Measurements from ENCODE around the gene CDKN2D.
"Not testable (repeated sequence)": the region's sequence is repeated elsewhere in the genome, so short reads cannot be mapped to it uniquely, and the experiment has no call there.

Gene CDKN2D

DNA sequence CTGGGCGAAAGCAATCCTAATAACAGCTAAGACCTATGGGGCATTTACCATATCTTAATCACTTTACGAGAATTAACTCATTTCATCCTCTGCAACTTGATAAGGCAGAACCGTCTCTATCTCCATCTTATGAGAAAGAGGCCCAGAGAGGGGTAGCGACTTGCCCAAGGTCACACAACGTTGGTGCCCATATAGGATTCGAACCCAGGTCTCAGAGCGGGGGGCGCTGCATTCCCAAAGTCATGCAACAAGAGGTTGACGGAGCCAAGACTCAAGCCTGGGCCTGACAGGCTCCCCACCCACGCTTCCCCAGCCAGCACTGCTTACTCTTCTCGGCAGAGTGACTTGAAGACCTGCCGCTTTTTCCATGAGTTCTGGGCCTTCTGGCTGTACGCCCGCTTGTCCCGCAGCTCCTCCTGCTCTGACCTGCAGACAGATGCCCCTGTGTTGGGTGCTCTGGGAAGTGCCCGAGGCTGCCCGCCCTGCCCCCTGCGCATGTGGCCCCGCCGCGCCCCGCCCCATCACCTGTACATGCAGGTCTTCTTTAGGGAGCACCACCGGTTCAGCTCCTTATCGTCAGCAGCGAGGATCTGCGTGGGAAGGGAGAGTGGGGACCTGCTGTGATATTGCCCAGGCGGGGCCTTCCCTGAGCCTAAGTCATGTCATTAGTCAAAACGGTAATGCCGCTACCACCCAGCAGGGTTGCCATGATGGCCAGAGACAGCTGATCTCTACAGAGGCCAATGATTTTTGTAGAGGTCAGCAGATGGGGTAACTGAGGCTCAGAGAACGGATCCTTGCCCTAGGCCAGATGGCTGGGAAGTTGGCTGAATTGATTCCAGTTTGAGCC, 13.8 kb downstream of the CDKN2D start:
- intact Hi-C loops (cut with DNase I): no loop called here
- DNase-seq: no peak

DNA sequence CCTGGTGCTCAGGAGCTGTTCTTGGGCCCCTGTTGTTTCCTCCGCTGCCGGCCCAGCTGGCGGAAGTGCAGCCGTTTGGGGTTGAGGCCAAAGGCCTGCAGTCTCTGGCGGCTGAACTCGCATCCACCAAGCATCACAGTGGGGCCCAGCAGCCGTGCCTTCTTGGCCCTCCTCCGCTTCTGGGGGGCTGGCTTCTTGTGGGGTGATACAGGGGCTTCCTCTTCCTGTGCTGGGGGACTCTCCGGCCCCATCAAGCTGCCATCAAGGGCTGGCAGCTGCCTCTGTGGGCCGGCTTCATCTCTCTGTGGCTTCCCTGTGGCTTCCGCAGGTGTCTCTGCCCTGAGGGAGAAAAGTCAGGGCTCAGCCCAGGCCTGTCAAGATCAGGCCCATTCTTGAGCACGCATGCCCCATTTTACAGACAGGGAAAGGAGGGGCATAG, 14.8 kb downstream of the CDKN2D start:
- intact Hi-C loops (cut with DNase I): no loop called here
- DNase-seq: no peak

DNA sequence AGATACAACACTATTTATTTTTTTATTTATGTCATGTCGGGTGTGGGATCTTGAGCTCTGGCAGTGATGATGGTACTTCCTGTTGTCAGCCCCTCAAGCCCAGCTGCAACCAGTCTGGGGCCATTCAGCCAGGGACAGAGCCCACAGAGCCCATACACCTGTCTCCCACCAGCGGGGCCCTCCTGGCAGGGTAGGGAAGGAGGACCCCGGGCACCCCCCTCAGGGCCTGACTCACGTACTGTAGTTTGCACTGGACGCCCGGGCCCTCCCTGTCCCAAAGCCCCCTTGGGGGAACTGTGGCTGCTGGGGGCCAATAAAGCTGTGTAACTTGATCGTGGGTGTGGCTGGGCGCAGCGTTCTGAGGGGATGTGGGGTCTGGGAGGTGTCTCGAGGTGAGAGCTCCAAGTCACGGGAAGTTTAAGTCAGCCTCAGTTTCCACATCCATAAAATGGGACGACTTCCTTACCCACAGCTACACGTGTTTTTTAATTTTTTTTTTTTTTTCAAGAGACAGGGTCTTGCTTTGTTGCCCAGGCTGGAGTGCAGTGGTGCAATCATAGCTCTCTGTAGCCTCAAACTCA, 15.6 kb downstream of the CDKN2D start:
- DNase-seq: no peak
- intact Hi-C loops (cut with DNase I): no loop called here

DNA sequence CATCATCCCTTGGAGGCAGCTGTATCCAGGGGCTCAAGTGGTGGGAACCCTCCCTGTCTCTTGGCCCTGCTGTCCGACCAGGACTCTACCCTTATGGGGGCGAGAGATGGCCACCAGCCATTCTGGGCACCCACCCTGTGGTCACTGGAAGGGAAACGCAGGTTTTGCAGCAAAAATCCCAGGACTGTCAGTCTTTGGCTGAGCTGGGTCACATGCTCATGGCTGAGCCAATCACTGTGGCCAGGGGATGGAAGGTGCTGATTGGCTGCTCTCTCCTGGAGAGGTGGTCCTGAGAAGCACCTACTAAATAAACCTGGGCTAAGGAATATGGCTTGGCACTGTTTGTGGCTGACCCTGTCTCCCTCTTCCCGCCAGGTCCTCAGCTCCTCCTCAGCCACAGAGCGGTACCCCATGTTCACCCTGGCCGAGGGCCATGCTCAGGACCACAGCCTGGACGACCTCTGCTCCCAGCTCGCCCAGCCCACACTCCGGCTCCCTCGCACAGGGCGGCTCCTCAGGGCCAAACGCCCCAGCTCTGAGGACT, 16.2 kb downstream of the CDKN2D start:
- DNase-seq: peak in 2 of 10 donors; percentile 32 to 80

DNA sequence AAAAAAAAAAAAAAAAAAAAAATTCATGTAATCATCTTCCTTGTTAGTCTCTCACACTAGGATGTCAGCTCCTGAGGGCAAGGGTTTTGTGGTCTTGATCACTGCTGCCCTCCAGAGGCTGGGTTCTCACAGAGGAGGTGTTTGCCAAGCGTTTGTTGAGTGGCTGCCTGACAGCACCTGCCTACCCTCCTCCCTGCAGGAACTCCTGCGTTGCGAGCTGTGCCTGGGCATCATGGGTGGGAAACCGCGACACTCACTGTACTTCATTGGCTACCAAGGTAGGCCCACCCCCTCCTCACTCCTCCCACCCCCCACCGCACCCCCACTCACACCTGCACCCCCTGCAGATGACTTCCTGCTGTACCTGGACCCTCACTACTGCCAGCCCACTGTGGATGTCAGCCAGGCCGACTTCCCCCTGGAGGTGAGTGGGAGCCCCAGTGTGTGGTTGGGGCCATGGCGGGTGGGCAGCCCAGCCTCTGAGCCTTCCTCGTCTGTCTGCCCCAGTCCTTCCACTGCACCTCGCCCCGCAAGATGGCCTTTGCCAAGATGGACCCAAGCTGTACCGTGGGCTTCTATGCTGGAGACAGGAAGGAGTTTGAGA, 17.0 kb downstream of the CDKN2D start:
- DNase-seq: peak in 1 of 10 donors; percentile 47
- intact Hi-C loops (cut with DNase I): no loop called here

More for the DNA sequence above, 16.2 kb downstream of the CDKN2D start:
- intact Hi-C loops (cut with DNase I): no loop called here

DNA sequence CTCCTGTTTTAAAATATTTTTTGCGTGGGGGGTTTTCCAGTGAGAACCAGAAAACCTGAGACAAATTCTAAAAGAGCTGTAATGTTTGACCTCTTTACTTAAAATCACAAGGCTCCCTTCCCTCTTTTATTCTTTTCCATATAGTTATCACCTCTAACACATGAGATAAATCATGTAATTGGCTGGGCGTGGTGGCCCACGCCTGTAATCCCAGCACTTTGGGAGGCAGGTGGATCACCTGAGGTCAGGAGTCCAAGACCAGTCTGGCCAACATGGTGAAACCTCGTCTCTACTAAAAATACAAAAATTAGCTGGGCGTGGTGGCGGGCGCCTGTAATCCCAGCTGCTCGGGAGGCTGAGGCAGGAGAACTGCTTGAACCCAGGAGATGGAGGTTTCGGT, 17.8 kb downstream of the CDKN2D start:
- intact Hi-C loops (cut with DNase I); DNase-seq: not testable (repeated sequence)

DNA sequence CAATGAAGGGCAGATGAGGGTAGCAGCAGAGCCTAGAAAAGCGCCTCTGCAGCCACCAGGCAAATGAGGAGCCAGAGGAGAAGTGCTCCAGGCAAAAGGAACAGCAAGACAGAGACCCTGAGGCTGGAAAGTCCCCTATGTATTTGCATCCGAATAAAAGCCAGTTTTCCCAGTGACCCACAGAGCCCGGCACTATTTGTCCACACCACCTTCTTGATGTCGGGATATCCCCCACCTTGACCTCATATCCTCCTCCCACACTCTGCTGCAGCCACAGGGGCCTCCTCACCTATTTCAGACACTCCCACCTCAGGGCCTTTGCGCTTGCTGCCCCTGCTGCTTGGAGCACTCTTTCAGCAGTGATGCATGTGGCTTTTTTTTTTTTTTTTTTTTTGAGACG, 18.4 kb downstream of the CDKN2D start:
- DNase-seq: no peak
- intact Hi-C loops (cut with DNase I): no loop called here

DNA sequence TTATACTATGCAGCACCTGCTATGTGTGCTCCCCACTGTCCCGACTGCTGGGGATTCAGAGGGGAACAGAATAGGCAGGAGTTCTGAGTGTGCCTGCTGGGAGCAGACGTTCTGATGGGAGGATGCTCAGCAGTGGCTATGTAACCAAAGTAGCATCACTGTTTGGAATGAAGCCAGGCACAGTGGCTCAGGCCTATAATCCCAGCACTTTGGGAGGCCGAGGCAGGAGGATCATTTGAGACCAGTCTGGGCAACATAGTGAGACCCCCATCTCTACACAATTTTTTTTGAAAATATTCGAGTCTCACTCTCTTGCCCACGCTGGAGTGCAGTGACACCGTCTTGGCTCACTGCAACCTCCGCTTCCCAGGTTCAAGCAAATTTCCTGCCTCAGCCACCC, 19.0 kb downstream of the CDKN2D start:
- DNase-seq: no peak
- intact Hi-C loops (cut with DNase I): no loop called here

DNA sequence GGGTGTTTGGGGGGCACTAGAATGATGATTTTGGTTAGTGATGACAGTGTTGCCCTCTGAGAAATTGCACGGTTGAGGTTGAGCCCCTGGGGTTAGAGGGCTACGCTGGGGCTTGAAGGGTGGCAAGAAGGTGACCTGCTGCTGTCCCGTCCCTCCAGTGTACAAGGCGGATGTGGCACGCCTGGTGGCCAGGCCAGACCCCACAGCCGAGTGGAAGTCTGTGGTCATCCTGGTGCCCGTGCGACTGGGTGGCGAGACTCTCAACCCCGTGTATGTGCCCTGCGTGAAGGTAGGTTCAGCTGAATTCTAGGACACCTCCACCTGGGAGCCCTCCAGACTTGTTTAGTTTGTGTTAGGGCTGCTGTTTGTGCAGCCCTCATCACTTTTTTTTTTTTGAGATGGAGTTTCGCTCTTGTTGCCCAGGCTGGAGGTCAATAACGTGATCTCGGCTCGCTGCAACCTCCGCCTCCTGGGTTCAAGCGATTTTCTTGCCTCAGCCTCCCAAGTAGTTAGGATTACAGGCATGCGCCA, 20.0 kb downstream of the CDKN2D start:
- DNase-seq: peak in 1 of 10 donors; percentile 33
- intact Hi-C loops (cut with DNase I): no loop called here

DNA sequence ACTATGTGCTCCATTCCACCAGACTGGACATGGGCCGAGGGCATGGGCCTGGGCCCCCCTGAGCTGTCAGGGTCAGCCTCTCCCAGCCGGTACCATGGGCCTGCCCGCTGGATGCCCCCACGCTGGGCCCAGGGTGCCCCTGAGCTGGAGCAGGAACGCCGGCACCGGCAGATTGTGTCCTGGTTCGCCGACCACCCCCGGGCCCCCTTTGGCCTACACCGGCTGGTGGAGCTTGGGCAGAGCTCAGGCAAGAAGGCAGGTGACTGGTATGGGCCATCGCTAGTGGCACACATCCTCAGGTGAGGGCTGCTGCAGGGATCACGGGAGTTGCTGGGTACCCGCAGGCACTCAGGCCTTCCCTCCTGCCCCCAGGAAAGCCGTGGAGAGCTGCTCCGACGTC, 22.0 kb downstream of the CDKN2D start:
- intact Hi-C loops (cut with DNase I): no loop called here

DNA sequence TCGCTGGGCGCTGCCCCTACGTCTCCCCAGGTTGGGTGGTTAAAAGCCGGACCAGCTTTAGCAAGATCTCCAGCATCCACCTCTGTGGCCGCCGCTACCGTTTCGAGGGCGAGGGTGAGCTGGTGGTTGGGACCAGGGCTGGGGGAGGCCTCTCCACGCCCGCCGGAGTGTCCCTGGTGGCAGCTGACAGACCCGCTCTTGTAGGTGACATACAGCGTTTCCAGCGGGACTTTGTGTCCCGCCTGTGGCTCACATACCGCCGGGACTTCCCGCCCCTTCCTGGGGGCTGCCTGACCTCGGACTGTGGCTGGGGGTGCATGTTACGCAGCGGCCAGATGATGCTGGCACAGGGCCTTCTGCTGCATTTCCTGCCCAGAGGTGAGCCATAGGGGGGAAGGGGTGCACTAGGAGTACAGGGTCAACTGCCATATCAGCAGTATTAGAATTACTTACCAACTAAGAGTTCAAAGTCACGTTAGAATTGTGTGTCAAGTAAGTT, 24.0 kb downstream of the CDKN2D start:
- intact Hi-C loops (cut with DNase I): no loop called here

More for the DNA sequence above, 22.0 kb downstream of the CDKN2D start:
- DNase-seq: no peak

DNA sequence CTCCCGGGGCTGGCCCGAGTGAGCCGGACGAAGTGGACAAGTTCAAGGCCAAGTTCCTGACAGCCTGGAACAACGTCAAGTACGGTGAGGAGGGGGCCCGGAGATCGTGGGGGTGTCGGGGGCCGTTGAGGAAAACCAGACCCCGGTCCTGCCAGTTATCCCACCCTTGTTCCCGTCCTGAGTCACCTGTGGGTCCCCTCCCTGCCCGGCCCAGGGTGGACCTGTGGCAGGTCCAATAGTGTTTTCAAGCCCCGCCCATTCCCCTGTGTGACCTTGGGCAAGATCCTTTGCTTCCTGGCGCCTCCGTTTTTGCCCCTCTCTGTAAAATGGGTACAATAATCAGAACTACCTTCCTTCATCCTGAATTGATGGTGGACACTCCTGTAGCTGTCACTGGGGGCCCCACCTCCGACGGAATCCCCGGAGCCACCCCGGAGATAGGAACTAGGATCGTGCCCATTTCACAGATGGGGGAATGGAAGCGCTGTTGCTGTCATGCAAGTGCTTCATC, 24.5 kb downstream of the CDKN2D start:
- DNase-seq: no peak
- intact Hi-C loops (cut with DNase I): no loop called here

More for the DNA sequence above, 24.0 kb downstream of the CDKN2D start:
- no peak for DNase-seq

DNA sequence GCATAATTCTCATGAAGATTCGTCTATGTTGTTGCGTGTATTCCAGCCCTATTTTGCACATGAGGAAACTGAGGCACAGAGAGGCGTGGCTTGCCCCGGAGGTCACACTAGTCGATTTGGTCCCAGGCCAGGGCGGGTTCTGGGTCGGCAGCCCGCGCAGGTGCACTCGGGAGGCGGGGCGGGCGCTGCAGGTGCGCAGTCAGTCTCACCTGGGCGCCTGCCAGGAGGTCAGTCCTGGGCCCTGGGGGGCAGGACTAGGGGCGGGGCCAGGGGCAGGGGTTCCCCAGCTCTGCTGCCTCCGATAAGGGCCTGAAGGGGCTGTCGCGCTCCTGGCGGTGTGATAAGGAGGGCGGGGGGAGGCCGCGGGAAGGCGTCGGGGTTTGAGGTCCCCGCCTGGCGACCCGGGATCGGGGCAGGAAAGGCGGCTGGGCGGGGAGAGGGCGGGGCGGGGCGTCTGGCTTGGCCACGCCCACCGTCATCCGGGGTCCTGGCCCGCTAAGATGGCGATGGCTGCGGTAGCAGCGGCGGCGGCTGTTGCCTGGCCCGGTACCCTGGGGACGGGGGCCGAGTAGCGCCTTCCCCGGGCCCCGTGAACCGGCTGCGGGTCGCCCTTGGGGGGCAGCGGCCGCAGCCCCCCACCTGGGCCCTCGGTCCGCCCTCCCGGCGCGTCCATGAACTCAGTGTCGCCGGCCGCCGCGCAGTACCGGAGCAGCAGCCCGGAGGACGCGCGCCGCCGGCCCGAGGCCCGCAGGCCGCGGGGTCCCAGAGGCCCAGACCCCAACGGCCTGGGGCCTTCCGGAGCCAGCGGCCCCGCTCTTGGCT, 25.1 kb downstream of the CDKN2D start, which contains the start of gene ATG4D:
ATG4D (plus strand) TSS at position 485 of the 822 bp plus-strand sequence; CDS start at position 672, 187 bp downstream.
- peak; percentile 62 to 96 (median 80) for DNase-seq
- intact Hi-C loops (cut with DNase I): no loop called here

DNA sequence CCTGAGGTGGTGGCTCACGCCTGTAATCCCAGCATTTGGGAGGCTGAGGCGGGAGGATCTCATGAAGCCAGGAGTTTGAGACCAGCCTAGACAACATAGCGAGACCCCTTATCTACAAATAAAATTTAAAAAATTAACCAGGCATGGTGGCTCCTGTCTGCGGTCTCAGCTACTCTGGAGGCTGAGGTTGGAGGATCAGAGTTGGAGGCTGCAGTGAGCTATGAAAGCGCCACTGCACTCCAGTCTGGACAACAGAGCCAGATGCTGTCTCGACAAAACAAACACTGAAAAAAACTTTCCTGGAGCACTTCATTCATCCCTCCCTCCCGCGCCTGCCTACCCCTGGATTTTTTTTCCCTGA, 25.7 kb downstream of the CDKN2D start:
- intact Hi-C loops (cut with DNase I): no loop called here
- no peak for DNase-seq

DNA sequence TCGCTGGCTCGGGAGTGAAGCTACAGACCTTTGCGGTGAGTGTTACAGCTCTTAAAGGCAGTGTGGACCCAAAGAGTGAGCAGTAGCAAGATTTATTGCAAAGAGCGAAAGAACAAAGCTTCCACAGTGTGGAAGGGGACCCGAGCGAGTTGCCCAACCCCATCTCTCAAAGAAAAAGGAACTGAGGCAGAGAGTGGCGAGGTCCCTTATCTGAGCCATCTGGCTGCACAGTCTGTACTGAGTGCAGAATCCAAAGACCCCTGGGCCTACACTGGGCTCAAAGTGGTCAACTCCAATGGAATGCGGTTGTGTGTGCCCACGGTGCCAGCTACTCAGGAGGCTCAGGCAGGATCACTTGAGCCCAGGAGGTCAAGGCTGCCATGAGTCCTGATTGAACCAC, 29.8 kb downstream of the CDKN2D start:
- DNase-seq: not testable (repeated sequence)

DNA sequence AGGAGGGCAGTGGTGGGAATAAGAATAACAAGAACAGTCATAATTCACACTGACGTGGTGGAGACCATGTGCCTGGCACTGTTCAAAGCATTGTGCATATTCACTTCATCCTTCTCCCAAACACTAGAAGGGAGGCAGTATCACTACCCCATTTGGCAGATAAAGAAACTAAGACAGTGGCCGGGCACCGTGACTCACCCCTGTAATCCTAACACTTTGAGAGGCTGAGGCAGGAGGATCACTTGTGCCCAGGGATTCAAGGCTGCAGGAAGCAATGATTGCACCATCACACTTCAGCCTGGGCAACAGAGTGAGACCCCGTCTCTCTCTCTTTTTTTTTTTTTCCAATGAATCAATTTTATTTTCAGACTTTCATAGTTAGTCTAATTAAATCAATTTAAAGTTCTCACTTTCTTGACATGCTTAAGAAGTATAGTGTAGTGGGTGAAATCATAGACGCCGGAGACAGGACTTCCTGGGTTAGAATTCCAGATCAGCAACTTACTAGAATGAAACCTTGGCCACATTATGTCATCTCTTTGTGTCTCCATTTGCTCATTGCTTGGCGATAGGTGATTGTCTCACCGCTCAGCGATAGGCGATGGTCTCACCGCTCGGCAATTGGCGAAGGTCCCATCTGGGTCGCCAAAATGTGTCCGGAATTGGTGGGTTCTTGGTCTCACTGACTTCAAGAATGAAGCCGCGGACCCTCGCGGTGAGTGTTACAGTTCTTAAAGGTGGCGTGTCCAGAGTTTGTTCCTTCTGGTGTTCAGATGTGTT, 30.4 kb downstream of the CDKN2D start:
- intact Hi-C loops (cut with DNase I): no loop called here
- no peak for DNase-seq

More for the DNA sequence above, 29.8 kb downstream of the CDKN2D start:
- intact Hi-C loops (cut with DNase I): not testable (repeated sequence)

DNA sequence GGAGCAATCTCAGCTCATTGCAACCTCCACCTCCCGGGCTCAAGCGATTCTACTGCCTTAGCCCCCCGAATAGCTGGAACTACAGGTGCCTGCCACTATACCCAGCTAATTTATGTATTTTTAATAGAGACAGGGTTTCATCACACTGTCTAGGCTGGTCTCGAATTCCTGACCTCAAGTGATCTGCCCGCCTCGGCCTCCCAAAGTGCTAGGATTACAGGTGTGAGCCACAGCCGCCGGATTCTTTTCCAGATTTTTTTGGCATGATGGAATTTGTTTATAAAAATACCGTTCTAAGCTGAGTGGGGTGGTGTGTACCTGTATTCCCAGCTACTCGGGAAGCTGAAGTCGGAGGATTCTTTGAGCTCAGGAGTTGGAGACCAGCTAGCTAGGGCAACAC, 31.1 kb downstream of the CDKN2D start:
- intact Hi-C loops (cut with DNase I): no loop called here
- no peak for DNase-seq

DNA sequence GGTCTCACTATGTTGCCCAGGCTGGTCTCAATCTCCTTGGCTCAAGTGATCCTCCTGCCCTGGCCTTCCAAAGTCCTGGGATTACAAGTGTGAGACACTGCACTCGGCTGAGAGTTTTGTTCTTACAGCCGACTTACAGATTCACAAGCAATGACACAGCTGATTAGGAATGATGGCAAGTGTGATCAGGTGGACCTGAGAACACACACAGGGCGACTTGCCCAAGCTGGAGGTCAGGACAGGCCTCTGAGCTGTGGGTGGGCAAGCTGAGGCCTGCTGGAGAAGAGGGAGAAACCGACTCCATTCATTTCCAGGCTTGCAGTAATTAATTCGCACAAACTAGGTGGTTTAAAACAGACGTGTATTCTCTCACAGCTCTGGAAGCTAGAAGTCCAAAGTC, 33.2 kb downstream of the CDKN2D start:
- intact Hi-C loops (cut with DNase I): no loop called here
- no peak for DNase-seq
